ENCODE measurements around the gene MPP7.

DNA sequence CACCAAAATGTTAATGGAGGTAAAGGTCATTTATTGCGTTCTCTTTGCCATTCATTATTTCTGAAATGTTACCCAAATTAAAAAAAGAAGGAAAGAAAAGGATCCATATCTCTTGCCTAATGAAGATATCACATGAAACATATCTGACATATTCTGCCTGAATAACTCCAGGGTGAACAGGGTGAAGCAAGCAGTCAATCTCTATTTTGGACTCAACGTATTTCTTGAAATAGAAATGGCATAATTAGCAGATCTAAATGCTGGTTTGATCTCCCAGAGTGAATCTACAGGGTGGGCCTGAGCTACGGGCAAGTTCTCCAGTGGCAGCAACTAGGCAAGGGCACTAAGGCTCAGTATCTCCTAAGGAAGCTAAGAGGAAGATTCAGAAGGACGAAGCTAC is 24.0 kb downstream of the MPP7 start:
- TF ChIP-seq, protein P1, sequence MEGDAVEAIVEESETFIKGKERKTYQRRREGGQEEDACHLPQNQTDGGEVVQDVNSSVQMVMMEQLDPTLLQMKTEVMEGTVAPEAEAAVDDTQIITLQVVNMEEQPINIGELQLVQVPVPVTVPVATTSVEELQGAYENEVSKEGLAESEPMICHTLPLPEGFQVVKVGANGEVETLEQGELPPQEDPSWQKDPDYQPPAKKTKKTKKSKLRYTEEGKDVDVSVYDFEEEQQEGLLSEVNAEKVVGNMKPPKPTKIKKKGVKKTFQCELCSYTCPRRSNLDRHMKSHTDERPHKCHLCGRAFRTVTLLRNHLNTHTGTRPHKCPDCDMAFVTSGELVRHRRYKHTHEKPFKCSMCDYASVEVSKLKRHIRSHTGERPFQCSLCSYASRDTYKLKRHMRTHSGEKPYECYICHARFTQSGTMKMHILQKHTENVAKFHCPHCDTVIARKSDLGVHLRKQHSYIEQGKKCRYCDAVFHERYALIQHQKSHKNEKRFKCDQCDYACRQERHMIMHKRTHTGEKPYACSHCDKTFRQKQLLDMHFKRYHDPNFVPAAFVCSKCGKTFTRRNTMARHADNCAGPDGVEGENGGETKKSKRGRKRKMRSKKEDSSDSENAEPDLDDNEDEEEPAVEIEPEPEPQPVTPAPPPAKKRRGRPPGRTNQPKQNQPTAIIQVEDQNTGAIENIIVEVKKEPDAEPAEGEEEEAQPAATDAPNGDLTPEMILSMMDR (IDR thresholded peaks at IDR 0.05) = no peak
- no peak for TF ChIP-seq POLR2A (IDR thresholded peaks at IDR 0.05)

All from testis (tissue), 2 donors.